CD4-positive, alpha-beta T cell (primary cell): ENCODE results near the gene GPC6. TPM values are rescaled to one million over a fixed set of nuclear protein-coding genes. Genes with fewer than 3 reads are reported as not detected.

Experiments used
- ATAC-seq: fragments of 200-7000 bp; cut with Tn5 transposase; one replicate; pipeline ENCODE4 v1.10.0; 2022; ENCODE audit warnings: mild to moderate bottlenecking; ENCODE audit not compliant: poor library complexity
- CTCF ChIA-PET: fragments of 350-600 bp; sonication (Branson Sonifier 250); formaldehyde crosslinking; loops from one replicate; lab custom pipeline; 2021; ENCODE audit warnings: antibody characterized with exemption, inconsistent platforms; lab: Charles Lee
- POLR2A ChIA-PET: fragments of 350-600 bp; sonication (Branson Sonifier 250); formaldehyde crosslinking; loops from one replicate; lab custom pipeline; 2021; ENCODE audit warnings: antibody characterized with exemption, inconsistent platforms; lab: Charles Lee
- DNase-seq, 14 experiments: peaks; one replicate each; pipeline ENCODE4 v3.0.0-alpha.2; 2013 to 2020; ENCODE audit warnings: mixed read lengths in 2 of 14
- H3K27ac ChIP-seq, 2 donors: one replicate each; pipeline versions ENCODE4 v1.5.1 to v1.7.0; 2013; ENCODE audit warnings: low read length in 2 of 2, low read depth in 1 of 2, mild to moderate bottlenecking in 1 of 2
- H3K27me3 ChIP-seq, 2 experiments: 1 replicate in 1 of 2; 2 replicates in 1 of 2; pipeline versions ENCODE4 v1.6.1 to v1.7.0; 2013; ENCODE audit warnings: low read length in 2 of 2, control low read depth in 1 of 2, mild to moderate bottlenecking in 1 of 2, moderate library complexity in 1 of 2; ENCODE audit not compliant: insufficient read depth in 2 of 2, control insufficient read depth in 1 of 2
- H3K36me3 ChIP-seq: one replicate; pipeline ENCODE4 v1.6.1; 2013; ENCODE audit warnings: low read length, control low read depth; ENCODE audit not compliant: insufficient read depth
- H3K4me1 ChIP-seq: one replicate; pipeline ENCODE4 v1.6.1; 2013; ENCODE audit warnings: low read length, control low read depth; ENCODE audit not compliant: insufficient read depth
- H3K4me3 ChIP-seq: one replicate; pipeline ENCODE4 v1.5.1; 2013; ENCODE audit warnings: mild to moderate bottlenecking, low read length, moderate library complexity
- H3K9me3 ChIP-seq, 2 experiments: 1 replicate in 1 of 2; 2 replicates in 1 of 2; pipeline versions ENCODE4 v1.6.1 to v1.7.0; 2013; ENCODE audit warnings: low read length in 2 of 2, mild to moderate bottlenecking in 2 of 2, control low read depth in 1 of 2, moderate library complexity in 1 of 2; ENCODE audit not compliant: control insufficient read depth in 1 of 2, insufficient read depth in 1 of 2
- H3K27ac Mint-ChIP-seq: one replicate; pipeline ENCODE4 v1.8.0; 2020; ENCODE audit warnings: mixed read lengths
- H3K27me3 Mint-ChIP-seq: one replicate; pipeline ENCODE4 v1.8.0; 2021; ENCODE audit warnings: mixed read lengths
- H3K36me3 Mint-ChIP-seq: one replicate; pipeline ENCODE4 v1.8.0; 2021; ENCODE audit warnings: low read depth, mixed read lengths
- H3K4me1 Mint-ChIP-seq: one replicate; pipeline ENCODE4 v1.8.0; 2021; ENCODE audit warnings: low read depth, mixed read lengths
- H3K4me3 Mint-ChIP-seq: one replicate; pipeline ENCODE4 v1.8.0; 2020; ENCODE audit warnings: mild to moderate bottlenecking, mixed read lengths
- H3K9me3 Mint-ChIP-seq: one replicate; pipeline ENCODE4 v1.8.0; 2020; ENCODE audit warnings: mixed read lengths
- intact Hi-C, 2 experiments: fragments of 100-400 bp; cut with DNase I in 1 of 2; cut with micrococcal nuclease in 1 of 2; formaldehyde crosslinking; loops; one replicate each; pipeline versions ENCODE4 v1.15.1 to v1.9.0; 2023 to 2025; cut with DNase I, micrococcal nuclease
- total RNA-seq, 174 experiments: library from RNA in 2 of 174; stranded (reverse) in 2 of 174; gene quantifications; one replicate each; pipeline ENCODE4 v1.2.3 and lab custom pipeline; 2021 to 2026
- TF ChIP-seq, protein P1 (sequence below): fragments of 200-600 bp; IDR thresholded peaks from one replicate; pipeline ENCODE4 v1.8.0; 2022; ENCODE audit warnings: antibody characterized with exemption, mild to moderate bottlenecking

Gene GPC6
- total RNA-seq, 2 experiments from 2014 or later, result not detected

DNA sequence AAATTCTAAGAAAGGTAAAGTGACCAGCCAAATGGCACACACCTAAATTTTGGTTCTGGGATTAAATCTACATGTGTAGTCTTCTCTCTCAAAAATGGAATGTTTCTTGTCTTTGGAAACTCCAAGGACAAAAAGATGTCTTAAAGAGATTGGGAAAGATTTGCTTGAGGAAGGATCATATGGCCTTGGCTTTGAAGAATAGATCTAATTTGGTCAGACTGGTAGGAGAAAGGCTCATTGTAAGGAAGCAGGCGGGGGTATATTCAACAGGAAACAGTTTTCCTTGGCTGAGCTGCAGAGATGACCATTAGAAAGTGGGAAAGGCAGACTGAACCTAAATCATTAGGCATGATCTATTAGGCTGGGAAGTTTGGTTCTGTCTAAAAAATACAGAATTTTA, 887.6 kb downstream of the GPC6 start:
- no peak overlapping the region for H3K27ac ChIP-seq
- H3K4me1 Mint-ChIP-seq, result no peaks in the 10 kb centered on the region
- intact Hi-C loops, result no loop called here
- no peak overlapping the region for H3K4me3 ChIP-seq
- peaks cover 3% of the 10 kb centered on the region for H3K27me3 Mint-ChIP-seq
- H3K27me3 ChIP-seq, result no peaks in the 10 kb centered on the region
- no peak for DNase-seq
- TF ChIP-seq, protein P1, sequence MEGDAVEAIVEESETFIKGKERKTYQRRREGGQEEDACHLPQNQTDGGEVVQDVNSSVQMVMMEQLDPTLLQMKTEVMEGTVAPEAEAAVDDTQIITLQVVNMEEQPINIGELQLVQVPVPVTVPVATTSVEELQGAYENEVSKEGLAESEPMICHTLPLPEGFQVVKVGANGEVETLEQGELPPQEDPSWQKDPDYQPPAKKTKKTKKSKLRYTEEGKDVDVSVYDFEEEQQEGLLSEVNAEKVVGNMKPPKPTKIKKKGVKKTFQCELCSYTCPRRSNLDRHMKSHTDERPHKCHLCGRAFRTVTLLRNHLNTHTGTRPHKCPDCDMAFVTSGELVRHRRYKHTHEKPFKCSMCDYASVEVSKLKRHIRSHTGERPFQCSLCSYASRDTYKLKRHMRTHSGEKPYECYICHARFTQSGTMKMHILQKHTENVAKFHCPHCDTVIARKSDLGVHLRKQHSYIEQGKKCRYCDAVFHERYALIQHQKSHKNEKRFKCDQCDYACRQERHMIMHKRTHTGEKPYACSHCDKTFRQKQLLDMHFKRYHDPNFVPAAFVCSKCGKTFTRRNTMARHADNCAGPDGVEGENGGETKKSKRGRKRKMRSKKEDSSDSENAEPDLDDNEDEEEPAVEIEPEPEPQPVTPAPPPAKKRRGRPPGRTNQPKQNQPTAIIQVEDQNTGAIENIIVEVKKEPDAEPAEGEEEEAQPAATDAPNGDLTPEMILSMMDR, result no peak
- no peaks in the 10 kb centered on the region for H3K36me3 ChIP-seq
- no peak overlapping the region for H3K4me3 Mint-ChIP-seq
- no peaks in the 10 kb centered on the region for H3K9me3 Mint-ChIP-seq
- ChIA-PET POLR2A (no interaction called here), CTCF (no interaction called here)
- H3K27ac Mint-ChIP-seq, result no peak overlapping the region
- no peaks in the 10 kb centered on the region for H3K4me1 ChIP-seq
- ATAC-seq, result no peak
- no peaks in the 10 kb centered on the region for H3K9me3 ChIP-seq
- no peaks in the 10 kb centered on the region for H3K36me3 Mint-ChIP-seq

DNA sequence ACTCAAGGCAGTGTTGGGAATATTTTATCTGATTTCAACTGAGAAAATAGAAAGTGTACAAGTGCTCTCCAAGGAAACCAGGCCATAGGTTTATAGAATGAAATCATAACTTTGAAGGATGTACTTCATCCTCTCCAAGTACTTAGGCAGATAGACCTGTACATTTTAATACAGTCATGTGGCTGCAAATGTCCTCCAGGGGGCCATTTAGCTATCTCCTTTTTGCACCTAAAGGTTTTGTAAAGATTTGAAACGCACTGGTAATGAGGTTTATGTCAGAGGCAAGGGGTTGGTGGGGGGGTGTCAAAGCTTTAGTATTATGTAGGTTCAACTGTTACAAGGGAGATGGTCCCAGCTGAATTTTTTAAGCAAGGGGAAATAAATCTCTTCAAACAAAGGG, 888.4 kb downstream of the GPC6 start:
- ChIA-PET POLR2A (no interaction called here), CTCF (no interaction called here)
- H3K36me3 ChIP-seq, result no peaks in the 10 kb centered on the region
- no peaks in the 10 kb centered on the region for H3K9me3 ChIP-seq
- intact Hi-C loops, result no loop called here
- no peak overlapping the region for H3K27ac Mint-ChIP-seq
- H3K4me1 Mint-ChIP-seq, result no peaks in the 10 kb centered on the region
- peaks cover 9% of the 10 kb centered on the region for H3K27me3 Mint-ChIP-seq
- H3K4me3 ChIP-seq, result no peak overlapping the region
- no peak overlapping the region for H3K27ac ChIP-seq
- H3K27me3 ChIP-seq, result no peaks in the 10 kb centered on the region
- ATAC-seq (no peak), DNase-seq (peak in 3 of 14 experiments; percentile 2 to 12 (median 3))
- H3K4me3 Mint-ChIP-seq, result no peak overlapping the region
- H3K4me1 ChIP-seq, result no peaks in the 10 kb centered on the region
- H3K36me3 Mint-ChIP-seq, result no peaks in the 10 kb centered on the region
- H3K9me3 Mint-ChIP-seq, result no peaks in the 10 kb centered on the region
- TF ChIP-seq, protein P1, result no peak

DNA sequence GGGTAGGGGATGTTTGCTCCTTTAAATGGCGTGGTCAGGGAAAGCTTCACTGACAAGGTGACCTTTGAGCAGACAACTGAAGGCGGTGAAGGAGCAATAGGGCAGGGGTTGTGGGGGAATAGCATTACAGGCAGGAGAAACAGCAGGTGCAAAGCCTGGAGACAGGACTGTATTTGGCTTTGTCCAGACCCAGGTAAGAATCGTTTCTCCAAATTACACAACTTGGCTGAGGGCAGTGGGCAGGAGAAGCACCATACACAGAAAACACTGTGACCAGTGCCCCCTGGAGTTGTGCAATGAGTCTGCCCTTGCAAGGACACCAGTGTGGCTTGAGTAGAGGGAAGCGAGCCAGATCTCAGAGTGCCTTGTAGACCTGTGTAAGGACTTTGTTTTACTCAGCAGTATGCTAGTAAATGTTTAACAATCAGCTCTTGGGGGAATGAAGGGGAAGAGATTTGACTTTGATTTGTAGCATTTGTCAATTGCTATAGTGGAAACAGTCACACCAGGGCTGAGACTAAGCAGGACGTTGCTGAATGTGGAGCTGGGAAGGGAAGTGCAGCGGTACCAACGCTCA, 892.8 kb downstream of the GPC6 start:
- Histone ChIP-seq H3K4me3 (no peak overlapping the region), H3K4me1 (no peaks in the 10 kb centered on the region), H3K27ac (no peak overlapping the region), H3K27me3 (no peaks in the 10 kb centered on the region), H3K9me3 (no peaks in the 10 kb centered on the region), H3K36me3 (no peaks in the 10 kb centered on the region)
- no peaks in the 10 kb centered on the region for H3K36me3 Mint-ChIP-seq
- ChIA-PET POLR2A (interaction anchor here (0.6 kb wide), 1 partner anchor 17 kb away, joined by 3 read pairs; no protein-coding TSS in a partner anchor), CTCF (no interaction called here)
- intact Hi-C loops, result no loop called here
- H3K27ac Mint-ChIP-seq, result no peak overlapping the region
- ATAC-seq (no peak), DNase-seq (no peak)
- TF ChIP-seq, protein P1, result no peak
- no peaks in the 10 kb centered on the region for H3K9me3 Mint-ChIP-seq
- H3K4me3 Mint-ChIP-seq, result no peak overlapping the region
- no peaks in the 10 kb centered on the region for H3K4me1 Mint-ChIP-seq
- peaks cover 12% of the 10 kb centered on the region for H3K27me3 Mint-ChIP-seq
